A549 (cell line): ENCODE results near the gene RNF41.

Source experiments
- CHD4 ChIP-seq: fragments of 200-600 bp; sonication (generic); IDR thresholded peaks from 2 replicates; pipeline ENCODE4 v1.6.1; 2016; ENCODE audit warnings: antibody characterized with exemption, mild to moderate bottlenecking, borderline replicate concordance
- CTCF ChIP-seq: fragments of >200 bp; sonication (Bioruptor Twin); formaldehyde crosslinking; IDR thresholded peaks from 3 replicates; pipeline ENCODE4 v1.5.1; 2016
- JUN ChIP-seq, 2 experiments: fragments of >200 bp; sonication (Bioruptor Twin); formaldehyde crosslinking; IDR thresholded peaks; 2 replicates in 1 of 2; 3 replicates in 1 of 2; pipeline ENCODE4 v1.6.1; 2016 to 2017
- NFE2L2 ChIP-seq: fragments of 150-350 bp; conservative IDR thresholded peaks from 2 replicates; pipeline ENCODE4 v1.6.1; 2014; ENCODE audit warnings: low read length

- TF ChIP-seq CTCF (no peak), JUN (IDR thresholded peaks at IDR 0.05) (no peak), NFE2L2 (no peak), CHD4 (no peak)
Observed at GRCh38 chr12:56154246-56154771, 67.4 kb downstream of the RNF41 start.
